Mesothelial cell of epicardium (in vitro differentiated cells): Measurements from ENCODE around the gene NEBL. TPM values are rescaled to one million over a fixed set of nuclear protein-coding genes. Genes with fewer than 3 reads are reported as not detected.

ENCODE experiments used
- DNase-seq, 2 experiments: peaks; one replicate each; pipeline ENCODE4 v3.0.0; 2021; ENCODE audit warnings: low spot score in 2 of 2; ENCODE audit not compliant: unreplicated experiment in 2 of 2
- H3K27ac Mint-ChIP-seq: 2 replicates; pipeline ENCODE4 v1.8.0; 2021; ENCODE audit warnings: mixed read lengths
- H3K27me3 Mint-ChIP-seq: 2 replicates; pipeline ENCODE4 v1.8.0; 2021; ENCODE audit warnings: low read depth, mixed read lengths
- H3K36me3 Mint-ChIP-seq: 2 replicates; pipeline ENCODE4 v1.8.0; 2021; ENCODE audit warnings: mixed read lengths
- H3K4me1 Mint-ChIP-seq: 2 replicates; pipeline ENCODE4 v1.8.0; 2021; ENCODE audit warnings: mixed read lengths
- H3K4me3 Mint-ChIP-seq: 2 replicates; pipeline ENCODE4 v1.8.0; 2021; ENCODE audit warnings: mild to moderate bottlenecking, moderate library complexity, mixed read lengths
- H3K9me3 Mint-ChIP-seq: 2 replicates; pipeline ENCODE4 v1.8.0; 2021; ENCODE audit warnings: mixed read lengths
- CTCF ChIP-seq: fragments of 200-600 bp; sonication (generic); IDR thresholded peaks from one replicate; pipeline ENCODE4 v1.5.0; 2021; ENCODE audit warnings: antibody characterized with exemption; ENCODE audit not compliant: unreplicated experiment
- total RNA-seq: library from RNA; stranded (reverse); gene quantifications from 3 replicates; pipeline ENCODE4 v1.2.1, GENCODE V29; 2021

The NEBL gene
- total RNA-seq, 1 donor from 2014 or later: 13.0 TPM

DNA sequence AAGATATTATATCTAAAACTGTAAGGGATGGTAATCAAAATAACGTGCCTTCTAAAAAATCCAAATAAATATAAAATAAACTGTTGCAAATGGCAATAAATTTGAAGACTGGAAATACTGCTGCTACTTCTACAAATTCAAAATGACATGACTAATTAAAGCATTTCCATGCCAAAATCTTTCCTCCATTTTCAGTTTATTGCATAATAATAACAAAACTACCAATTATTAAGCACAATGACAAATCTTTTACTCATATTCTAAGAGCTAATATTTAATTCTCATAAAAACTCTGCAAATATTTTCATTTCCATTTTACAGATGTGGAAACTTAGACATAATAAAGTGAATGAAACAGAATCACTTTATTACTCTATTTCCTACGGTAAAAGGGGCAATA is 38.8 kb upstream of the NEBL start:
- TF ChIP-seq CTCF: no peak
- H3K4me1 Mint-ChIP-seq: no peaks in the 10 kb centered on the region
- no peaks in the 10 kb centered on the region for H3K27me3 Mint-ChIP-seq
- H3K27ac Mint-ChIP-seq: no peak overlapping the region
- H3K4me3 Mint-ChIP-seq: no peak overlapping the region
- peaks cover 17% of the 10 kb centered on the region for H3K36me3 Mint-ChIP-seq
- H3K9me3 Mint-ChIP-seq: peaks cover 18% of the 10 kb centered on the region
- DNase-seq: no peak

- H3K36me3 Mint-ChIP-seq: peaks cover 17% of the 10 kb centered on the region
- H3K4me3 Mint-ChIP-seq: no peak overlapping the region
- no peaks in the 10 kb centered on the region for H3K4me1 Mint-ChIP-seq
- TF ChIP-seq CTCF: no peak
- peaks cover 18% of the 10 kb centered on the region for H3K9me3 Mint-ChIP-seq
- DNase-seq: no peak
- H3K27me3 Mint-ChIP-seq: no peaks in the 10 kb centered on the region
- no peak overlapping the region for H3K27ac Mint-ChIP-seq
Measured at GRCh38 chr10:20935301-20935700, 38.2 kb upstream of the NEBL start.

DNA sequence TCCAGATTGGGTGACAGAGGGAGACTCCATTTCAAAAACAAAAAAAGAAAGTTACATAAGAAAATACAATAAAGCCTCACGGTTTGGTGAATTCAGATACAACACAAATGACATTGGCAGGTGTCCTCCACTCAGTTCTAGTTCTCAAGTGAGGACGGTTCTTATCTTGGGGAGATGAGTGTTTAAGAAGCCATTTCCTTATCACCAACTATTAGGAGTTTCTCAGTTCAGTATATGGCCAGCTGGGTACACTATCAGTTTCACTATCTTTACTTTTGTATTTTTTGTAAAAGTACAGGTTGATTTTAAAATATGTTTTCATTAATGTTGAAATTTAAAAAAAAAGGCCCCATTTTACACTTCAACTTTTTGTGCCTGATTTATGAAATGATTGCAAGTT is 36.6 kb upstream of the NEBL start:
- peaks cover 19% of the 10 kb centered on the region for H3K9me3 Mint-ChIP-seq
- H3K4me3 Mint-ChIP-seq: no peak overlapping the region

GRCh38 chr10:20932606-20933126 is 35.6 kb upstream of the NEBL start:
- H3K4me1 Mint-ChIP-seq: no peaks in the 10 kb centered on the region
- peaks cover 10% of the 10 kb centered on the region for H3K36me3 Mint-ChIP-seq
- H3K27ac Mint-ChIP-seq: no peak overlapping the region
- peaks cover 16% of the 10 kb centered on the region for H3K9me3 Mint-ChIP-seq
- H3K4me3 Mint-ChIP-seq: no peak overlapping the region
- TF ChIP-seq CTCF: no peak
- DNase-seq: no peak
- H3K27me3 Mint-ChIP-seq: no peaks in the 10 kb centered on the region

More for the DNA sequence above, 36.6 kb upstream of the NEBL start:
- Mint-ChIP-seq H3K36me3 (peaks cover 12% of the 10 kb centered on the region), H3K4me1 (no peaks in the 10 kb centered on the region), H3K27me3 (no peaks in the 10 kb centered on the region), H3K27ac (no peak overlapping the region)
- DNase-seq: no peak
- TF ChIP-seq CTCF: no peak

DNA sequence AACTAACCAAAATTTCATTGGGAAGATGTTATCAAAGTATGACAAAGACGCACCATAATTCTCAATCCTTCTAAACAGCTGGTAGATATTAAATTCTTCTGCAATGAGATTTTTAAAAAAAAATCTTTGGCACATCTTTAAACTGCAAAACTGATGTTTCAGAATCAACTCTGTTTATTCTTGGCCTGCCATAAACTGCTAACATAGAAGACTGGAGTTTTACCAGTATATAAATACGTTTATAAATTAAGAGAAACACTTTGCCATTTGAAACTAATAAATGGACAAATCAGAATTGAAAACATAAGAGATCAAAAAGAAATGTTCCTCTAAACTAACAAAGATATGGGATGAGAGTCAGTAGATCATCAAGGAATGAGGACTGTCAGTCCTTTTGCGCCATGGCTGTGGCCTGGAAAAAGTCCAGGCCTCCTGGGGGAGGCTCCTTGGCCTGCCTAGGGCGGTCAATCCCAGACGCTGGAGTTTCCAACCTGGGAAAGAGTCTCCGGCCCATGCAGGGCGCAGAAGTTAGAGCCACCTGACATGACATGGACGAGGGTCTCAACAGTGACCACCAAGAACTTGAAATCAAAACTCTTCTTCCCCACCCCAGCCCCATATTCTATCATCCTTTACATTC is 34.2 kb upstream of the NEBL start:
- no peak for TF ChIP-seq CTCF
- Mint-ChIP-seq H3K36me3 (peaks cover 2% of the 10 kb centered on the region), H3K4me3 (no peak overlapping the region), H3K27ac (no peak overlapping the region), H3K4me1 (no peaks in the 10 kb centered on the region), H3K9me3 (peaks cover 10% of the 10 kb centered on the region), H3K27me3 (no peaks in the 10 kb centered on the region)
- no peak for DNase-seq

DNA sequence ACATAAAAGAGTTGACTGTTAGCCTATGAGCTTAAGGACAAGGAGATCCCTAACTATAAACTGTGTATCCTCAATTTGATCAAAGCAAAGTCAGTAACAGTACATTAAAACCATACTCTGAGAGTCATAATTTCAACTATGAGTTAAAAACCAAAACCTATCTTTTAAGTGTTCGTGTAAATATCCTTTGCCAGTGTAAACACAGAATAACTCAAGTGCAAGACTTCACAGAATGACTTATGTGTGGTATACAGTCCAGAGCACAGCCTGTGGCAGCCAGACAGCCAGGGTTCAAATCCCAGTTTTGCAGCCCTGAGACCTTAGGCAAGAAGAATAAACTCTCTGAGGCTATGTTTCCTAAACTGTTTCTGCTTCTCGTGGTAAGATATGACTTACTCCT is 30.3 kb upstream of the NEBL start:
- Mint-ChIP-seq H3K27ac (no peak overlapping the region), H3K9me3 (peaks cover 10% of the 10 kb centered on the region), H3K4me3 (no peak overlapping the region), H3K4me1 (no peaks in the 10 kb centered on the region), H3K27me3 (peaks cover 2% of the 10 kb centered on the region), H3K36me3 (peaks cover 2% of the 10 kb centered on the region)
- no peak for TF ChIP-seq CTCF
- DNase-seq: no peak
